HFFc6 (cell line): ENCODE measurements around the gene CLEC4F. TPM values are rescaled to one million over a fixed set of nuclear protein-coding genes. Genes with fewer than 3 reads are reported as not detected.

Experiments
- DNase-seq: peaks from one replicate; pipeline ENCODE4 v3.0.0-alpha.2; 2018
- H3K27ac Mint-ChIP-seq: 2 replicates; pipeline ENCODE4 v1.8.0; 2020; ENCODE audit warnings: mild to moderate bottlenecking, mixed read lengths
- H3K27me3 Mint-ChIP-seq: 2 replicates; pipeline ENCODE4 v1.8.0; 2021; ENCODE audit warnings: mild to moderate bottlenecking, moderate library complexity, mixed read lengths; ENCODE audit not compliant: insufficient read depth
- H3K36me3 Mint-ChIP-seq: 2 replicates; pipeline ENCODE4 v1.8.0; 2021; ENCODE audit warnings: low read depth, mixed read lengths
- H3K4me1 Mint-ChIP-seq: 2 replicates; pipeline ENCODE4 v1.8.0; 2020; ENCODE audit warnings: low read depth, mixed read lengths
- H3K4me3 Mint-ChIP-seq: 2 replicates; pipeline ENCODE4 v1.8.0; 2020; ENCODE audit warnings: mild to moderate bottlenecking, moderate library complexity, mixed read lengths
- H3K9me3 Mint-ChIP-seq: 2 replicates; pipeline ENCODE4 v1.8.0; 2020; ENCODE audit warnings: mild to moderate bottlenecking, mixed read lengths
- CTCF ChIP-seq: fragments of 200-600 bp; sonication (generic); IDR thresholded peaks from 2 replicates; pipeline ENCODE4 v1.5.0; 2021; ENCODE audit warnings: antibody characterized with exemption, mild to moderate bottlenecking
- total RNA-seq, 6 experiments: library from RNA; stranded (reverse); fragmentation: NEBNext Ultra II Directional; extraction: Animal tissue kit (Norgen Biotek cat#: 25700); gene quantifications; 2 replicates in 1 of 6; 3 replicates in 5 of 6; pipeline ENCODE4 v1.2.3, GENCODE V29; 2021

CLEC4F gene
- total RNA-seq, 6 experiments from 2014 or later, result not detected

- Mint-ChIP-seq H3K4me3 (no peak within 1 kb of the TSS), H3K9me3 (no peaks in the 10 kb centered on the region), H3K27ac (no peak within 1 kb of the TSS), H3K36me3 (no peaks in the 10 kb centered on the region), H3K27me3 (peaks cover 61% of the 10 kb centered on the region), H3K4me1 (0 out of 2 replicates have a peak, but pooled peaks cover 5% of the 10 kb centered on the region)
- DNase-seq, result no peak
- TF ChIP-seq CTCF, result no peak; the same call in 1 of the 2 replicates
Measured at GRCh38 chr2:70767699-70768589, 52.5 kb downstream of the CLEC4F start, which contains the start of gene ADD2. TSS of gene ADD2 (minus strand) at chr2:70768200. CDS start at chr2:70706408, 61,792 bp downstream.

GRCh38 chr2:70767079-70767698 lies 53.2 kb downstream of the CLEC4F start:
- Mint-ChIP-seq H3K4me1 (0 out of 2 replicates have a peak, but pooled peaks cover 5% of the 10 kb centered on the region), H3K9me3 (no peaks in the 10 kb centered on the region), H3K4me3 (no peak overlapping the region), H3K27me3 (peaks cover 58% of the 10 kb centered on the region), H3K36me3 (no peaks in the 10 kb centered on the region), H3K27ac (no peak overlapping the region)
- no peak for DNase-seq
- no peak for TF ChIP-seq CTCF

- 0 out of 2 replicates have a peak, but pooled peaks cover 5% of the 10 kb centered on the region for H3K4me1 Mint-ChIP-seq
- no peak for DNase-seq
- no peak overlapping the region for H3K4me3 Mint-ChIP-seq
- no peaks in the 10 kb centered on the region for H3K36me3 Mint-ChIP-seq
- no peak for TF ChIP-seq CTCF
- peaks cover 60% of the 10 kb centered on the region for H3K27me3 Mint-ChIP-seq
- no peak overlapping the region for H3K27ac Mint-ChIP-seq
- no peaks in the 10 kb centered on the region for H3K9me3 Mint-ChIP-seq
Measured at GRCh38 chr2:70766357-70767078, 53.9 kb downstream of the CLEC4F start.

GRCh38 chr2:70765507-70765906 lies 54.9 kb downstream of the CLEC4F start:
- no peak for DNase-seq
- no peaks in the 10 kb centered on the region for H3K36me3 Mint-ChIP-seq
- H3K4me3 Mint-ChIP-seq, result no peak overlapping the region
- H3K4me1 Mint-ChIP-seq, result 0 out of 2 replicates have a peak, but pooled peaks cover 5% of the 10 kb centered on the region
- no peak overlapping the region for H3K27ac Mint-ChIP-seq
- no peaks in the 10 kb centered on the region for H3K9me3 Mint-ChIP-seq
- no peak for TF ChIP-seq CTCF
- peaks cover 55% of the 10 kb centered on the region for H3K27me3 Mint-ChIP-seq

GRCh38 chr2:70759446-70759845 lies 61.0 kb downstream of the CLEC4F start:
- Mint-ChIP-seq H3K27me3 (peaks cover 20% of the 10 kb centered on the region), H3K4me1 (no peaks in the 10 kb centered on the region), H3K4me3 (no peak overlapping the region), H3K36me3 (no peaks in the 10 kb centered on the region), H3K9me3 (no peaks in the 10 kb centered on the region), H3K27ac (no peak overlapping the region)
- no peak for TF ChIP-seq CTCF
- no peak for DNase-seq
